Adrenal gland (tissue), 5 donors: ENCODE measurements around the gene SURF2.

Experiments
- POLR2A ChIP-seq, 2 donors: fragments of 450-650 bp; IDR thresholded peaks; one replicate each; pipeline ENCODE4 v1.6.1; 2017; ENCODE audit warnings: antibody characterized with exemption in 2 of 2, mild to moderate bottlenecking in 2 of 2, moderate library complexity in 1 of 2
- TF ChIP-seq, protein P1 (sequence below), 6 experiments: fragments of 450-650 bp in 4 of 6; fragments of 200-600 bp in 2 of 6; sonication (generic) in 1 of 6; IDR thresholded peaks; 1 replicate in 5 of 6; 2 replicates in 1 of 6; pipeline versions ENCODE4 v1.5.1 to v1.8.0; 2016 to 2021; ENCODE audit warnings: antibody characterized with exemption in 6 of 6, mild to moderate bottlenecking in 2 of 6, moderate library complexity in 1 of 6
- donor health status: DM: no; HTN: no; CAD: no.

DNA sequence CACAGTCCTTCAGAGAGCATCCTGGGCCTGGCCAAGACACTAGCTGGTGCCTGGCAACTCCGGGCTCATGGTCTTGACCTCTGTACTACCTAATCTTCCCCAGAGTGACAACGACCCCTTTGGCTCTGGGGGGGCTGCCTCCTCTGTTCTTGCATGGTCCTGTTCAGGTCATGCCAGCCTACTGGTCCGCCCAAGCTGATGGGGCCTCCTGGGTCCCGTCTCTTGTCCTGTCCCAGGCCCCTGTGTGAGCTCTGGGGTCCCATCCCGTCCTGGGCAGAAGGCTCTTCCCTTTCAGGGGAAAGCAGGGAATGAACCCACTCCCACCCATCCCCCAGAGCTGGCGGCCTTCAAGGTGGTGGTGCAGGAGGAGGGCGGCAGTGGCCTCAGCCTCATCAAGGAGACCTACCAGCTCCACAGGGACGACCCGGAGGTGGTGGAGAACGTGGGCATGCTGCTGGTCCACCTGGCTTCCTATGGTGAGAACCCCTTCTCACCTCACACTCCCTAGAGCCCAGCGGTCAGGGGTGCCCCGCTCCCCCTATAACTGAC is 48.2 kb downstream of the SURF2 start:
- TF ChIP-seq, protein P1, sequence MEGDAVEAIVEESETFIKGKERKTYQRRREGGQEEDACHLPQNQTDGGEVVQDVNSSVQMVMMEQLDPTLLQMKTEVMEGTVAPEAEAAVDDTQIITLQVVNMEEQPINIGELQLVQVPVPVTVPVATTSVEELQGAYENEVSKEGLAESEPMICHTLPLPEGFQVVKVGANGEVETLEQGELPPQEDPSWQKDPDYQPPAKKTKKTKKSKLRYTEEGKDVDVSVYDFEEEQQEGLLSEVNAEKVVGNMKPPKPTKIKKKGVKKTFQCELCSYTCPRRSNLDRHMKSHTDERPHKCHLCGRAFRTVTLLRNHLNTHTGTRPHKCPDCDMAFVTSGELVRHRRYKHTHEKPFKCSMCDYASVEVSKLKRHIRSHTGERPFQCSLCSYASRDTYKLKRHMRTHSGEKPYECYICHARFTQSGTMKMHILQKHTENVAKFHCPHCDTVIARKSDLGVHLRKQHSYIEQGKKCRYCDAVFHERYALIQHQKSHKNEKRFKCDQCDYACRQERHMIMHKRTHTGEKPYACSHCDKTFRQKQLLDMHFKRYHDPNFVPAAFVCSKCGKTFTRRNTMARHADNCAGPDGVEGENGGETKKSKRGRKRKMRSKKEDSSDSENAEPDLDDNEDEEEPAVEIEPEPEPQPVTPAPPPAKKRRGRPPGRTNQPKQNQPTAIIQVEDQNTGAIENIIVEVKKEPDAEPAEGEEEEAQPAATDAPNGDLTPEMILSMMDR (IDR thresholded peaks at IDR 0.05): no peak
- no peak for TF ChIP-seq POLR2A (IDR thresholded peaks at IDR 0.05)
